Measurements from ENCODE around the gene NHLRC3. TPM values are rescaled to one million over a fixed set of nuclear protein-coding genes. Genes with fewer than 3 reads are reported as not detected.

NHLRC3 gene
- polyA plus RNA-seq, 1 donor from 2014 or later = 66.5 TPM

GRCh38 chr13:39032150-39032549 is 6.1 kb upstream of the NHLRC3 start:
- Histone ChIP-seq H3K27me3 (ENCODE audit: insufficient read depth, low read depth, low read length) (no peaks in the 10 kb centered on the region), H3K9ac (ENCODE audit: low read length) (no peak overlapping the region), H4K20me1 (ENCODE audit: insufficient read depth) (no peaks in the 10 kb centered on the region), H3K27ac (ENCODE audit: low read length) (no peak overlapping the region), H2AFZ (ENCODE audit: low read depth, low read length) (no peak overlapping the region), H3F3A (ENCODE audit: insufficient read depth, low read length, poor library complexity, severe bottlenecking) (no peaks in the 10 kb centered on the region), H3K4me2 (ENCODE audit: low read length) (no peak overlapping the region), H3K36me3 (ENCODE audit: insufficient read depth, low read length) (peaks cover 1% of the 10 kb centered on the region), H3K9me3 (ENCODE audit: low read length) (no peaks in the 10 kb centered on the region), H3K79me2 (replicated peaks; ENCODE audit: insufficient read depth, low read length) (peaks cover 59% of the 10 kb centered on the region), H3K4me3 (ENCODE audit: low read length) (no peak overlapping the region), H3K9me2 (ENCODE audit: insufficient read depth, low read length) (no peaks in the 10 kb centered on the region)
- TF ChIP-seq EP300 (conservative IDR thresholded peaks at IDR 0.05; ENCODE audit: poor library complexity, severe bottlenecking) (no peak), MXI1 (conservative IDR thresholded peaks at IDR 0.05; ENCODE audit: poor library complexity, severe bottlenecking) (no peak), EZH2 (IDR thresholded peaks at IDR 0.05; ENCODE audit: borderline replicate concordance, insufficient read depth, low read length, poor library complexity, severe bottlenecking) (no peak), TAF1 (IDR thresholded peaks at IDR 0.05; ENCODE audit: low read depth) (no peak)
- TF ChIP-seq, protein P1, sequence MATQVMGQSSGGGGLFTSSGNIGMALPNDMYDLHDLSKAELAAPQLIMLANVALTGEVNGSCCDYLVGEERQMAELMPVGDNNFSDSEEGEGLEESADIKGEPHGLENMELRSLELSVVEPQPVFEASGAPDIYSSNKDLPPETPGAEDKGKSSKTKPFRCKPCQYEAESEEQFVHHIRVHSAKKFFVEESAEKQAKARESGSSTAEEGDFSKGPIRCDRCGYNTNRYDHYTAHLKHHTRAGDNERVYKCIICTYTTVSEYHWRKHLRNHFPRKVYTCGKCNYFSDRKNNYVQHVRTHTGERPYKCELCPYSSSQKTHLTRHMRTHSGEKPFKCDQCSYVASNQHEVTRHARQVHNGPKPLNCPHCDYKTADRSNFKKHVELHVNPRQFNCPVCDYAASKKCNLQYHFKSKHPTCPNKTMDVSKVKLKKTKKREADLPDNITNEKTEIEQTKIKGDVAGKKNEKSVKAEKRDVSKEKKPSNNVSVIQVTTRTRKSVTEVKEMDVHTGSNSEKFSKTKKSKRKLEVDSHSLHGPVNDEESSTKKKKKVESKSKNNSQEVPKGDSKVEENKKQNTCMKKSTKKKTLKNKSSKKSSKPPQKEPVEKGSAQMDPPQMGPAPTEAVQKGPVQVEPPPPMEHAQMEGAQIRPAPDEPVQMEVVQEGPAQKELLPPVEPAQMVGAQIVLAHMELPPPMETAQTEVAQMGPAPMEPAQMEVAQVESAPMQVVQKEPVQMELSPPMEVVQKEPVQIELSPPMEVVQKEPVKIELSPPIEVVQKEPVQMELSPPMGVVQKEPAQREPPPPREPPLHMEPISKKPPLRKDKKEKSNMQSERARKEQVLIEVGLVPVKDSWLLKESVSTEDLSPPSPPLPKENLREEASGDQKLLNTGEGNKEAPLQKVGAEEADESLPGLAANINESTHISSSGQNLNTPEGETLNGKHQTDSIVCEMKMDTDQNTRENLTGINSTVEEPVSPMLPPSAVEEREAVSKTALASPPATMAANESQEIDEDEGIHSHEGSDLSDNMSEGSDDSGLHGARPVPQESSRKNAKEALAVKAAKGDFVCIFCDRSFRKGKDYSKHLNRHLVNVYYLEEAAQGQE (IDR thresholded peaks at IDR 0.05; ENCODE audit: borderline replicate concordance) = no peak
- TF ChIP-seq, protein P2, sequence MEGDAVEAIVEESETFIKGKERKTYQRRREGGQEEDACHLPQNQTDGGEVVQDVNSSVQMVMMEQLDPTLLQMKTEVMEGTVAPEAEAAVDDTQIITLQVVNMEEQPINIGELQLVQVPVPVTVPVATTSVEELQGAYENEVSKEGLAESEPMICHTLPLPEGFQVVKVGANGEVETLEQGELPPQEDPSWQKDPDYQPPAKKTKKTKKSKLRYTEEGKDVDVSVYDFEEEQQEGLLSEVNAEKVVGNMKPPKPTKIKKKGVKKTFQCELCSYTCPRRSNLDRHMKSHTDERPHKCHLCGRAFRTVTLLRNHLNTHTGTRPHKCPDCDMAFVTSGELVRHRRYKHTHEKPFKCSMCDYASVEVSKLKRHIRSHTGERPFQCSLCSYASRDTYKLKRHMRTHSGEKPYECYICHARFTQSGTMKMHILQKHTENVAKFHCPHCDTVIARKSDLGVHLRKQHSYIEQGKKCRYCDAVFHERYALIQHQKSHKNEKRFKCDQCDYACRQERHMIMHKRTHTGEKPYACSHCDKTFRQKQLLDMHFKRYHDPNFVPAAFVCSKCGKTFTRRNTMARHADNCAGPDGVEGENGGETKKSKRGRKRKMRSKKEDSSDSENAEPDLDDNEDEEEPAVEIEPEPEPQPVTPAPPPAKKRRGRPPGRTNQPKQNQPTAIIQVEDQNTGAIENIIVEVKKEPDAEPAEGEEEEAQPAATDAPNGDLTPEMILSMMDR (IDR thresholded peaks at IDR 0.05; ENCODE audit: poor library complexity, severe bottlenecking) = no peak

GRCh38 chr13:39034085-39034484 is 4.2 kb upstream of the NHLRC3 start:
- TF ChIP-seq TAF1 (IDR thresholded peaks at IDR 0.05; ENCODE audit: low read depth) (no peak), MXI1 (conservative IDR thresholded peaks at IDR 0.05; ENCODE audit: poor library complexity, severe bottlenecking) (no peak), RAD21 (conservative IDR thresholded peaks at IDR 0.05) (no peak), SMC3 (conservative IDR thresholded peaks at IDR 0.05; ENCODE audit: poor library complexity) (no peak), EZH2 (IDR thresholded peaks at IDR 0.05; ENCODE audit: borderline replicate concordance, insufficient read depth, low read length, poor library complexity, severe bottlenecking) (no peak), POLR2AphosphoS5 (IDR thresholded peaks at IDR 0.05) (no peak), EP300 (conservative IDR thresholded peaks at IDR 0.05; ENCODE audit: poor library complexity, severe bottlenecking) (no peak)
- TF ChIP-seq, protein P1 (IDR thresholded peaks at IDR 0.05; ENCODE audit: borderline replicate concordance) = no peak
- TF ChIP-seq, protein P2 (IDR thresholded peaks at IDR 0.05; ENCODE audit: poor library complexity, severe bottlenecking) = no peak
- H4K20me1 ChIP-seq (ENCODE audit: insufficient read depth) = no peaks in the 10 kb centered on the region
- no peak overlapping the region for H2AFZ ChIP-seq (ENCODE audit: low read depth, low read length)
- no peaks in the 10 kb centered on the region for H3K27me3 ChIP-seq (ENCODE audit: insufficient read depth, low read depth, low read length)
- H3F3A ChIP-seq (ENCODE audit: insufficient read depth, low read length, poor library complexity, severe bottlenecking) = no peaks in the 10 kb centered on the region
- H3K4me2 ChIP-seq (ENCODE audit: low read length) = peak overlapping the region; percentile 60
- H3K9ac ChIP-seq (ENCODE audit: low read length) = no peak overlapping the region
- no peaks in the 10 kb centered on the region for H3K9me2 ChIP-seq (ENCODE audit: insufficient read depth, low read length)
- peak overlapping the region; percentile 73 for H3K4me3 ChIP-seq (ENCODE audit: low read length)
- H3K9me3 ChIP-seq (ENCODE audit: low read length) = no peaks in the 10 kb centered on the region
- H3K36me3 ChIP-seq (ENCODE audit: insufficient read depth, low read length) = no peaks in the 10 kb centered on the region
- H3K79me2 ChIP-seq (replicated peaks; ENCODE audit: insufficient read depth, low read length) = peaks cover 70% of the 10 kb centered on the region
- no peak overlapping the region for H3K27ac ChIP-seq (ENCODE audit: low read length)
